K562 (cell line): ENCODE measurements around the gene USP49. TPM values are rescaled to one million over a fixed set of nuclear protein-coding genes. Genes with fewer than 3 reads are reported as not detected.

Experiments
- ATAC-seq: fragments of 200-7000 bp; cut with Tn5 transposase; 3 replicates; pipeline ENCODE4 v1.9.1; 2020; ENCODE audit warnings: moderate library complexity
- BruUV-seq: library from RNA; stranded (reverse); fragments of 400-500 nt; replicated peaks from 2 replicates; lab custom pipeline; 2021; lab: Mats Ljungman, UMichigan
- CTCF ChIA-PET: fragments of 300-600 bp; formaldehyde crosslinking; extraction: SDS; loops from one replicate; lab custom pipeline; 2021; ENCODE audit warnings: low intra/inter-chr PET ratio; lab: Yijun Ruan, JAX
- POLR2A ChIA-PET: fragments of 300-600, 350-650 bp; sonication (Branson Sonifier 250); formaldehyde crosslinking; extraction: SDS; loops from one replicate; lab custom pipeline; 2021; ENCODE audit warnings: antibody characterized with exemption, inconsistent platforms; lab: Yijun Ruan, JAX
- DNase-seq, 4 experiments: peaks; one replicate each; pipeline versions ENCODE4 v3.0.0 to v3.0.0-alpha.2; 2011 to 2018; ENCODE audit warnings: low spot score in 3 of 4, mixed read lengths in 3 of 4; ENCODE audit errors: extremely low read depth in 1 of 4
- FAIRE-seq: peaks from 2 replicates; lab custom pipeline; 2011; peaks lifted over from hg19 to GRCh38; lab: Jason Lieb, UNC
- H2AFZ ChIP-seq: 2 replicates; pipeline ENCODE4 v1.6.0; 2011; ENCODE audit warnings: low read depth, low read length, control low read depth, inconsistent platforms
- H3K27ac ChIP-seq: fragments of 200-600 bp; 3 replicates; pipeline ENCODE4 v1.8.0; 2011; ENCODE audit warnings: low read depth, mild to moderate bottlenecking, control low read depth, inconsistent platforms, low read length, moderate library complexity, mixed read lengths; ENCODE audit errors: extremely low read depth
- H3K27me3 ChIP-seq, 2 experiments: fragments of 300-600 bp in 1 of 2; 2 replicates in 1 of 2; 3 replicates in 1 of 2; pipeline versions ENCODE4 v1.6.0 to v1.8.0; 2011; ENCODE audit warnings: inconsistent platforms in 2 of 2, low read length in 2 of 2, mild to moderate bottlenecking in 1 of 2, mixed read lengths in 1 of 2, moderate library complexity in 1 of 2; ENCODE audit not compliant: control insufficient read depth in 2 of 2, insufficient read depth in 2 of 2
- H3K36me3 ChIP-seq: fragments of 300-600 bp; 3 replicates; pipeline ENCODE4 v1.8.0; 2011; ENCODE audit warnings: mild to moderate bottlenecking, low read length, inconsistent platforms; ENCODE audit not compliant: control insufficient read depth, insufficient read depth
- H3K4me1 ChIP-seq, 2 experiments: fragments of 200-600 bp in 1 of 2; replicated peaks in 1 of 2; 2 replicates in 1 of 2; 3 replicates in 1 of 2; pipeline versions ENCODE4 v1.5.1 to v1.8.0; 2011; ENCODE audit warnings: inconsistent platforms in 2 of 2, low read length in 2 of 2, mild to moderate bottlenecking in 1 of 2, mixed read lengths in 1 of 2, moderate library complexity in 1 of 2; ENCODE audit not compliant: control insufficient read depth in 2 of 2, insufficient read depth in 2 of 2
- H3K4me2 ChIP-seq: 2 replicates; pipeline ENCODE4 v1.6.1; 2011; ENCODE audit warnings: low read length, control low read depth, inconsistent platforms, mixed read lengths; ENCODE audit not compliant: insufficient read depth
- H3K4me3 ChIP-seq: fragments of 200-600 bp; sonication (generic), shearing (Covaris generic); 2 replicates; pipeline ENCODE4 v1.5.1; 2016; ENCODE audit warnings: control low read depth, inconsistent platforms
- H3K79me2 ChIP-seq: fragments of 200-600 bp; 3 replicates; pipeline ENCODE4 v1.8.0; 2011; ENCODE audit warnings: low read length, inconsistent platforms; ENCODE audit not compliant: control insufficient read depth, insufficient read depth
- H3K9ac ChIP-seq, 2 experiments: 2 replicates each; pipeline versions ENCODE4 v1.6.0 to v1.6.1; 2011; ENCODE audit warnings: low read depth in 2 of 2, low read length in 2 of 2, control low read depth in 1 of 2, inconsistent platforms in 1 of 2, mild to moderate bottlenecking in 1 of 2, mixed read lengths in 1 of 2; ENCODE audit not compliant: insufficient read depth in 1 of 2
- H3K9me1 ChIP-seq: one replicate; pipeline ENCODE4 v1.6.0; 2011; ENCODE audit warnings: inconsistent platforms, mild to moderate bottlenecking, low read length, moderate library complexity; ENCODE audit not compliant: control insufficient read depth, insufficient read depth
- H3K9me3 ChIP-seq: replicated peaks from 2 replicates; pipeline ENCODE4 v1.5.1; 2011; ENCODE audit warnings: low read depth, low read length, inconsistent platforms; ENCODE audit not compliant: control insufficient read depth, insufficient read depth
- H4K20me1 ChIP-seq: replicated peaks from 2 replicates; pipeline ENCODE4 v1.6.1; 2011; ENCODE audit warnings: low read length, inconsistent platforms, mixed read lengths; ENCODE audit not compliant: control insufficient read depth, insufficient read depth
- CEBPG ChIP-seq, 3 experiments: fragments of 200-800 bp in 1 of 3; sonication (Bioruptor generic) in 1 of 3; sonication (generic) in 1 of 3; formaldehyde crosslinking in 1 of 3; IDR thresholded peaks in 2 of 3; conservative IDR thresholded peaks in 1 of 3; 2 replicates each; pipeline versions ENCODE4 v1.6.1 to v1.8.0; 2016 to 2022; ENCODE audit warnings: missing compliant biosample characterization in 2 of 3, missing genetic modification characterization in 2 of 3, mild to moderate bottlenecking in 1 of 3, missing genetic modification reagents in 1 of 3
- MECOM ChIP-seq: fragments of 250-450 bp; sonication (Bioruptor Pico); IDR thresholded peaks from 2 replicates; pipeline ENCODE4 v1.8.0; 2022; ENCODE audit warnings: inconsistent platforms
- PCBP1 ChIP-seq: fragments of 200-400 bp; formaldehyde crosslinking; IDR thresholded peaks from 2 replicates; pipeline ENCODE4 v1.6.1; 2018; ENCODE audit warnings: mild to moderate bottlenecking, low read depth, low read length; ENCODE audit not compliant: poor library complexity, severe bottlenecking
- SPI1 ChIP-seq: IDR thresholded peaks from 2 replicates; pipeline ENCODE4 v1.6.1; 2011; ENCODE audit warnings: low read depth, low read length, control low read depth, borderline replicate concordance
- TAF7 ChIP-seq: fragments of 450-650 bp; IDR thresholded peaks from 2 replicates; pipeline ENCODE4 v1.6.1; 2016; ENCODE audit warnings: missing genetic modification characterization, missing compliant biosample characterization
- ZNF224 ChIP-seq: sonication (generic); formaldehyde crosslinking; IDR thresholded peaks from 2 replicates; pipeline ENCODE4 v1.8.0; 2022; ENCODE audit warnings: mild to moderate bottlenecking, missing genetic modification reagents
- ZNF316 ChIP-seq: fragments of 450-650 bp; IDR thresholded peaks from 2 replicates; pipeline ENCODE4 v1.6.1; 2016
- WGBS: fragments of 100-300 bp; shearing (Covaris generic); methylation state at CpG from one replicate; pipeline ENCODE4 v1.1.6; 2016; ENCODE audit warnings: low coverage, mixed read lengths; ENCODE audit not compliant: insufficient coverage; ENCODE audit errors: missing lambda C conversion rate; 5-methylcytosine and 5-hydroxymethylcytosine counted together
- in situ Hi-C: fragments of 300-500 bp; cut with MboI; formaldehyde crosslinking; loops from 4 replicates; pipeline ENCODE4 v1.15.0; 2018; ENCODE audit warnings: inconsistent platforms, mixed read lengths
- intact Hi-C: fragments of 100-400 bp; cut with micrococcal nuclease; formaldehyde crosslinking; loops from 2 replicates; pipeline ENCODE4 v1.14.2; 2022
- polyA plus RNA-seq, 8 experiments: library from polyadenylated mRNA; depleted of rRNA in 4 of 8; stranded (reverse) in 5 of 8; unstranded in 3 of 8; fragments of >200 nt; fragmentation: Nextera tagmentation in 2 of 8; fragmentation: Illumina TruSeq in 1 of 8; extraction: Ambion mirVana in 2 of 8; extraction: Trizol in 1 of 8; gene quantifications; 2 replicates each; pipeline versions ENCODE4 v1.2.1 to v1.2.3, GENCODE V29; 2011 to 2014; ENCODE audit warnings: inconsistent platforms in 1 of 8, missing spikeins in 1 of 8
- total RNA-seq, 7 experiments: library from RNA; depleted of rRNA in 6 of 7; stranded (reverse); fragments of >200 nt in 6 of 7; fragmentation: Illumina TruSeq in 2 of 7; extraction: Trizol in 2 of 7; gene quantifications; 2 replicates each; pipeline versions ENCODE4 v1.2.1 to v1.2.3, GENCODE V29; 2011 to 2021; ENCODE audit warnings: low replicate concordance in 1 of 7
- TF ChIP-seq, protein P1 (sequence below): IDR thresholded peaks from 2 replicates; pipeline ENCODE4 v1.6.1; 2012; ENCODE audit warnings: low read depth, low read length, improper control_type of control experiment, borderline replicate concordance
- TF ChIP-seq, protein P2 (sequence below): sonication (generic); IDR thresholded peaks from 2 replicates; pipeline ENCODE4 v1.6.1; 2016
- TF ChIP-seq, protein P3 (sequence below): fragments of 450-650 bp; IDR thresholded peaks from 2 replicates; pipeline ENCODE4 v1.6.1; 2018; ENCODE audit not compliant: partially characterized antibody

USP49 gene
- total and polyA plus RNA-seq, 9 of the 15 experiments (the other 6 are each of a cell fraction or from before 2014, with no cell fraction given) = 1.0 to 9.9 (median 6.5) TPM

DNA sequence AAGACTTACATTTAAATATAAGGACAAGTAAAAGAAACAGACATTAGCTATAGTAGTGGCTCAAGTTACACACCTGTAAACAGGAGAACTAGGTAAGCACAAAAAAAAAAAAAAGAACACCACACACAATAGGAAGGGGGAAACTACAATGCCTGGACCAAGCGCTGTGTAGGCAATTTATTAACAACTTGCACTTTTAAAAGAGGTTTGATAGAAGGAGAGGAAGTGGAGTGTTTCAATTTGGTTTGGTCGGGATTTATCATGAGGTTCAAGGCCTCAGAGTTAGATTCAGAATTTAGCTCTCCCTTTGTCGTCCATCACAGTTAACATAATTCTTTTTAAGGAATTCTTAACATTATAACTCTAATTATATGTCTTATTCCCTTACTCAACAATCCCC lies 1.1 kb upstream of the USP49 start:
- peak overlapping the region in 1 of 2 experiments; percentile 78; a peak in 2 of 4 replicates for H3K9ac ChIP-seq
- H3K4me1 ChIP-seq = peaks cover 8 to 11% of the 10 kb centered on the region in 2 experiments
- TF ChIP-seq ZNF316 (peak; percentile 46; the same call in 1 of the 2 replicates), PCBP1 (no peak), ZNF224 (CRISPR knock-in tag) (no peak), MECOM (0 out of 2 replicates have a peak, but pooled peaks have one; percentile 23), CEBPG (CRISPR knock-in tag; IDR thresholded peaks at IDR 0.05) (no peak), CEBPG (tag; conservative IDR thresholded peaks at IDR 0.05 in 1 of 2, IDR thresholded peaks at IDR 0.05 in 1 of 2) (0 out of 4 replicates have a peak, but pooled peaks of 1 of the 2 experiments have one; percentile 35), SPI1 (peak; percentile 44; the same call in 1 of the 2 replicates), TAF7 (tag) (no peak)
- TF ChIP-seq, protein P1, sequence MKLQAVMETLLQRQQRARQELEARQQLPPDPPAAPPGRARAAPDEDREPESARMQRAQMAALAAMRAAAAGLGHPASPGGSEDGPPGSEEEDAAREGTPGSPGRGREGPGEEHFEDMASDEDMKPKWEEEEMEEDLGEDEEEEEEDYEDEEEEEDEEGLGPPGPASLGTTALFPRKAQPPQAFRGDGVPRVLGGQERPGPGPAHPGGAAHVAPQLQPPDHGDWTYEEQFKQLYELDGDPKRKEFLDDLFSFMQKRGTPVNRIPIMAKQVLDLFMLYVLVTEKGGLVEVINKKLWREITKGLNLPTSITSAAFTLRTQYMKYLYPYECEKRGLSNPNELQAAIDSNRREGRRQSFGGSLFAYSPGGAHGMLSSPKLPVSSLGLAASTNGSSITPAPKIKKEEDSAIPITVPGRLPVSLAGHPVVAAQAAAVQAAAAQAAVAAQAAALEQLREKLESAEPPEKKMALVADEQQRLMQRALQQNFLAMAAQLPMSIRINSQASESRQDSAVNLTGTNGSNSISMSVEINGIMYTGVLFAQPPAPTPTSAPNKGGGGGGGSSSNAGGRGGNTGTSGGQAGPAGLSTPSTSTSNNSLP = 0 out of 2 replicates have a peak, but pooled peaks have one; percentile 2
- TF ChIP-seq, protein P2, sequence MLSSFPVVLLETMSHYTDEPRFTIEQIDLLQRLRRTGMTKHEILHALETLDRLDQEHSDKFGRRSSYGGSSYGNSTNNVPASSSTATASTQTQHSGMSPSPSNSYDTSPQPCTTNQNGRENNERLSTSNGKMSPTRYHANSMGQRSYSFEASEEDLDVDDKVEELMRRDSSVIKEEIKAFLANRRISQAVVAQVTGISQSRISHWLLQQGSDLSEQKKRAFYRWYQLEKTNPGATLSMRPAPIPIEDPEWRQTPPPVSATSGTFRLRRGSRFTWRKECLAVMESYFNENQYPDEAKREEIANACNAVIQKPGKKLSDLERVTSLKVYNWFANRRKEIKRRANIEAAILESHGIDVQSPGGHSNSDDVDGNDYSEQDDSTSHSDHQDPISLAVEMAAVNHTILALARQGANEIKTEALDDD = peak; percentile 2; the same call in 1 of the 2 replicates
- TF ChIP-seq, protein P3, sequence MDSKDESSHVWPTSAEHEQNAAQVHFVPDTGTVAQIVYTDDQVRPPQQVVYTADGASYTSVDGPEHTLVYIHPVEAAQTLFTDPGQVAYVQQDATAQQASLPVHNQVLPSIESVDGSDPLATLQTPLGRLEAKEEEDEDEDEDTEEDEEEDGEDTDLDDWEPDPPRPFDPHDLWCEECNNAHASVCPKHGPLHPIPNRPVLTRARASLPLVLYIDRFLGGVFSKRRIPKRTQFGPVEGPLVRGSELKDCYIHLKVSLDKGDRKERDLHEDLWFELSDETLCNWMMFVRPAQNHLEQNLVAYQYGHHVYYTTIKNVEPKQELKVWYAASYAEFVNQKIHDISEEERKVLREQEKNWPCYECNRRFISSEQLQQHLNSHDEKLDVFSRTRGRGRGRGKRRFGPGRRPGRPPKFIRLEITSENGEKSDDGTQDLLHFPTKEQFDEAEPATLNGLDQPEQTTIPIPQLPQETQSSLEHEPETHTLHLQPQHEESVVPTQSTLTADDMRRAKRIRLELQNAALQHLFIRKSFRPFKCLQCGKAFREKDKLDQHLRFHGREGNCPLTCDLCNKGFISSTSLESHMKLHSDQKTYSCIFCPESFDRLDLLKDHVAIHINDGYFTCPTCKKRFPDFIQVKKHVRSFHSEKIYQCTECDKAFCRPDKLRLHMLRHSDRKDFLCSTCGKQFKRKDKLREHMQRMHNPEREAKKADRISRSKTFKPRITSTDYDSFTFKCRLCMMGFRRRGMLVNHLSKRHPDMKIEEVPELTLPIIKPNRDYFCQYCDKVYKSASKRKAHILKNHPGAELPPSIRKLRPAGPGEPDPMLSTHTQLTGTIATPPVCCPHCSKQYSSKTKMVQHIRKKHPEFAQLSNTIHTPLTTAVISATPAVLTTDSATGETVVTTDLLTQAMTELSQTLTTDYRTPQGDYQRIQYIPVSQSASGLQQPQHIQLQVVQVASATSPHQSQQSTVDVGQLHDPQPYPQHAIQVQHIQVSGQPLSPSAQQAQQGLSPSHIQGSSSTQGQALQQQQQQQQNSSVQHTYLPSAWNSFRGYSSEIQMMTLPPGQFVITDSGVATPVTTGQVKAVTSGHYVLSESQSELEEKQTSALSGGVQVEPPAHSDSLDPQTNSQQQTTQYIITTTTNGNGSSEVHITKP = peak; percentile 10
- ChIA-PET POLR2A (interaction anchor here (0.7 to 2.2 kb wide), 9 partner anchors 9 to 272 kb away, joined by 3 to 9 read pairs (median 4); partner anchors contain the start of genes BYSL and MED20), CTCF (no interaction called here)
- H3K27ac ChIP-seq = peak overlapping the region; percentile 79
- H3K4me2 ChIP-seq = peak overlapping the region; percentile 85
- peak overlapping the region; percentile 86 for H2AFZ ChIP-seq
- 22% methylated on average over 3 of the region's 3 CpGs for WGBS
- ATAC-seq = no peak
- intact Hi-C loops = no loop called here
- DNase-seq = no peak
- H3K79me2 ChIP-seq = peaks cover 9% of the 10 kb centered on the region; the same call in 2 of the 3 replicates
- in situ Hi-C loops = no loop called here
- peak overlapping the region; percentile 56 for H3K4me3 ChIP-seq
- no peak for FAIRE-seq
- no peaks in the 10 kb centered on the region for H3K9me1 ChIP-seq
- no peaks in the 10 kb centered on the region; the same call in 1 of the 2 replicates for H4K20me1 ChIP-seq
- H3K36me3 ChIP-seq = no peaks in the 10 kb centered on the region
- no TSS peak for BruUV-seq
- H3K27me3 ChIP-seq = no peaks in the 10 kb centered on the region
- no peaks in the 10 kb centered on the region for H3K9me3 ChIP-seq
